GM13976 (cell line): ENCODE measurements around the gene NPW.

Experiments used
- DNase-seq: peaks from one replicate; pipeline ENCODE4 v3.0.0; 2012; ENCODE audit warnings: low spot score
- in situ Hi-C: fragments of 300-500 bp; cut with MboI; formaldehyde crosslinking; loops from one replicate; pipeline ENCODE4 v1.12.0; 2022; ENCODE audit warnings: low sequenced_read_pairs, mixed read lengths, inconsistent platforms; ENCODE audit not compliant: unreplicated experiment
- TF ChIP-seq, protein P1 (sequence below): IDR thresholded peaks from 2 replicates; pipeline ENCODE4 v1.5.1; 2012; ENCODE audit warnings: borderline replicate concordance, mild to moderate bottlenecking; ENCODE audit not compliant: insufficient read depth; ENCODE audit errors: extremely low read depth, missing control alignments, control extremely low read depth

NPW gene

DNA sequence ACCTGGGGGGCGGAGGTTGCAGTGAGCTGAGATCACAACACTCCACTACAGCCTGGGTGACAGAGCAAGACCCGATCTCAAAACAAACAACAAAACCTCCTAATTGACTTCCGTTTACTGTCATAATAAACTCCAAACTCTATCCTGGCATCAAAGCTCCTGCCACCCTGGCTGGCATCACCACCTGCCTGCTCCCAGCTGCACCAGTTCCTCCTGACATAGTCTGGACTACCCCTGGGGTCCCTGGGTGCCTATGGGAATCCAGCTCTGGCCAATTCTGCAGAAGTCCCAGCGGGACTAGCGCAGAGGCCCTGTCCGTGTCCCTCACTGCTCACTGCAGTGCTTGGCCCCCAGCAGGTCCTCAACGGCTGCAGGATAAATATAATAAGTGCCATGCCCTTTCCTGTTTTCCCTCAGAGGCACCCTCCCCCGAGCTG, 27.3 kb downstream of the NPW start:
- in situ Hi-C loops = no loop called here
- TF ChIP-seq, protein P1, sequence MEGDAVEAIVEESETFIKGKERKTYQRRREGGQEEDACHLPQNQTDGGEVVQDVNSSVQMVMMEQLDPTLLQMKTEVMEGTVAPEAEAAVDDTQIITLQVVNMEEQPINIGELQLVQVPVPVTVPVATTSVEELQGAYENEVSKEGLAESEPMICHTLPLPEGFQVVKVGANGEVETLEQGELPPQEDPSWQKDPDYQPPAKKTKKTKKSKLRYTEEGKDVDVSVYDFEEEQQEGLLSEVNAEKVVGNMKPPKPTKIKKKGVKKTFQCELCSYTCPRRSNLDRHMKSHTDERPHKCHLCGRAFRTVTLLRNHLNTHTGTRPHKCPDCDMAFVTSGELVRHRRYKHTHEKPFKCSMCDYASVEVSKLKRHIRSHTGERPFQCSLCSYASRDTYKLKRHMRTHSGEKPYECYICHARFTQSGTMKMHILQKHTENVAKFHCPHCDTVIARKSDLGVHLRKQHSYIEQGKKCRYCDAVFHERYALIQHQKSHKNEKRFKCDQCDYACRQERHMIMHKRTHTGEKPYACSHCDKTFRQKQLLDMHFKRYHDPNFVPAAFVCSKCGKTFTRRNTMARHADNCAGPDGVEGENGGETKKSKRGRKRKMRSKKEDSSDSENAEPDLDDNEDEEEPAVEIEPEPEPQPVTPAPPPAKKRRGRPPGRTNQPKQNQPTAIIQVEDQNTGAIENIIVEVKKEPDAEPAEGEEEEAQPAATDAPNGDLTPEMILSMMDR = no peak
- DNase-seq = no peak

DNA sequence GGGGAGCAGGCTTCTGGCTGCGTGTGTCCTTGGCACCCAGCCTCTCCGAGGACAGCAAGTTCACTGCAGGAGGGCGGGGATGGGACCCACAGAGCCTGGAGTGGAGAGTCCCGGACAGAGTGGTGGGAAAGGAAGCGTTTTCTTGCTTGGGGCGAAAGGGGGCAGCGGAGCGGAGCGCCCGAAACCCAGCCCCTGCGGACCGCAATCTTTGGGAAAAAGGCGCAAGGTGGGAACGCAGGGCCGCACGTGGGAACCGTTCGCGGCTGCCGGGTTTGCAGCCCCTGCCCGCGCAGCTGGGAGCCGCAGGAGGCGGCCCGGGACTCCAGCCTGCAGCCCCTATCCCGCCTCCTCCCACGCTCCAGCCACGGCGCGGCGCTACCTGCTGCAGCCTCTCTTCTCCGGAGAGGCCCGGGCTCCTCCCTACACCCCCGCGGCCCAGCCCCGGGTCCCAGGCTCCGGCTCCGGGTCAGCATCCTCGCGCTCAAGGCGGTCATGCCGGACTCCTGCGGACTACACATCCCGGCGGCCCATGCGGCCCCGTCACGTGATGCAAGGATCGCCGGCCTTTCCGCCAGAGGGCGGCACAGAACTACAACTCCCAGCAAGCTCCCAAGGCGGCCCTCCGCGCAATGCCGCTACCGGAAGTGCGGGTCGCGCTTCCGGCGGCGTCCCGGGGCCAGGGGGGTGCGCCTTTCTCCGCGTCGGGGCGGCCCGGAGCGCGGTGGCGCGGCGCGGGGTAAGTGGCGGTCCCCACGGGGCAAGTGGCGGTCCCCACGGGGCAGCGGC, 27.9 kb downstream of the NPW start, which contains the start of the genes NTHL1 and TSC2:
TSS of gene NTHL1 (minus strand) at position 505 of the 786 bp plus-strand sequence. CDS start at position 494, 11 bp downstream.
TSS of gene TSC2 (plus strand) at position 656 of the 786 bp plus-strand sequence. CDS start 631 bp downstream, outside the sequence.
- in situ Hi-C loops = no loop called here
- DNase-seq = peak; percentile 99
- TF ChIP-seq, protein P1 = peak; percentile 9

GRCh38 chr16:2048116-2048543, 28.5 kb downstream of the NPW start:
- in situ Hi-C loops = no loop called here
- TF ChIP-seq, protein P1 = no peak
- DNase-seq = no peak

GRCh38 chr16:2053211-2053610, 33.6 kb downstream of the NPW start:
- in situ Hi-C loops = no loop called here
- TF ChIP-seq, protein P1 = no peak
- no peak for DNase-seq

DNA sequence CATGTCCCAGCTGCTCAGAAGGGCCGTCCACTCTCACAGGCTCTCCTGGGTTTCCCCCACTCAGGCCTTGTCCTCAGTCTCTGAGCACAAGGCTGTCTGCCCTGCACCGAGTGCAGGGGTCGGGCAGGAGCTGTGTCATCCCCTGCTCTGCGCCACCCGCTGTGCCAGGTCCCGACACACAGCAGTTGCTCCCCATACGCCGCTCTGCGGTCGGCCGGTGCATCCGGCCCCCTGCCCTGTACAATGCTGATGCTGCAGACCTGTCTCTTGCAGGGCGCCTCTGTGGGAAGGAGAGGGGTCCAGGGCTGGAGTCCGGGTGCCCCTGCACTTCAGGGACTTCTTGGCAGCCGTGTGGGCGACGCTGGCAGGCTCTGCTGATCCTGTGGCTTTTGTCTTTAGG, 34.3 kb downstream of the NPW start:
- TF ChIP-seq, protein P1 = no peak
- in situ Hi-C loops = no loop called here
- DNase-seq = no peak

DNA sequence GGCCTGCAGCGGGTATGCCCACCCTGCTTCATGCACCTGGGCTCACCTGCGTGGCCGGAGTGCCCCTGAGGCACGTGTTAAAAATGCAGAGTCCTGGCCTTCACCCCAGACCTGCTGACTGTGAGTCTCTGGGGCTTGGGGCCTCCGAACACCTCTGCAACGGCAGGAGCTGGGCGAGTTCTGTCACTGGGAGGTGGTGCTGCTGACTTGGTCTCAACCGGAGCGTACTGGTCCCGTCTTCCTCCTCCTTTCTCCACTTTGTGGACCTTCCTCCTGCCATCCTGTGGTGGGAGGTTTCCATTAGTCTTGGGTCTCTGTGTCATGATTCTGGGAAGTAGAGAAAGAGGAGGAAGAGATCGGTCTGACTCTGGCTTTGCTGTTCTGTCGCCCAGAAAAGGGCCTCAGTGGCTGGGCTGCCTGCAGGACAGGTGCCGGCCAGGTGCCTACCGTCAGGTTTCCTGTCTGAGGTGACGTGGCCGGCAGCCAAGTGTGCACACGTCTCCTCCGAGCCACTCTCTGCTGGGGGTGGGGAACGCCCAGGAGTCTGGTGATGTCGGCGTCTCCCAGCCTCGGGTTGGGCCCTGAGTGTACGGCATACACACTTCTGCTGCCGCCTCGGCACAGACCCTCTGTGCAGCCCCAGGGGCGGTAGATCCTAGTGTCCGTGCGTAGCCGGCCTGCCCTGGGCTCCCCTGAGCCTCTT, 35.1 kb downstream of the NPW start:
- DNase-seq = no peak
- TF ChIP-seq, protein P1 = no peak
- in situ Hi-C loops = no loop called here
